ENCODE measurements around the gene PRKCH.

DNA sequence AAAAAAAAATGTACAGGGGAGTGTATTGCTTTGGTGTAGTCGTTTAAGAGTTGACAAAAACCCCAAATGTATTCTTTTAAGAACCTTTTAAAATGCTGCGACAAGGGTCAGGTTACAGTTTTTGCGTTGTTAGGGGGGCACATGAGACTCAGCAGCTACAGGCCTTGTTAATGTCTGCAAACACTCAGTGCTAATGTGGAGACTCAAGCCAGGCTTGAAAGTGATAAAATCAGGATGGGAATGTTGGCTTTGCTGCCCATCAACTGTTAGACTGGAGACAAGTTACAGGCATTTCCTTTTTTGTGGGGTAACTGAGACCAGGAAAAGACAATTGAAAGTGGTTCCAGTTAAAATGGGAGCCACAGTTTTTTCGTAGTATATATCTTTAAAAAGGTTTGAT lies 84.8 kb downstream of the PRKCH start:
- TF ChIP-seq, protein P1, sequence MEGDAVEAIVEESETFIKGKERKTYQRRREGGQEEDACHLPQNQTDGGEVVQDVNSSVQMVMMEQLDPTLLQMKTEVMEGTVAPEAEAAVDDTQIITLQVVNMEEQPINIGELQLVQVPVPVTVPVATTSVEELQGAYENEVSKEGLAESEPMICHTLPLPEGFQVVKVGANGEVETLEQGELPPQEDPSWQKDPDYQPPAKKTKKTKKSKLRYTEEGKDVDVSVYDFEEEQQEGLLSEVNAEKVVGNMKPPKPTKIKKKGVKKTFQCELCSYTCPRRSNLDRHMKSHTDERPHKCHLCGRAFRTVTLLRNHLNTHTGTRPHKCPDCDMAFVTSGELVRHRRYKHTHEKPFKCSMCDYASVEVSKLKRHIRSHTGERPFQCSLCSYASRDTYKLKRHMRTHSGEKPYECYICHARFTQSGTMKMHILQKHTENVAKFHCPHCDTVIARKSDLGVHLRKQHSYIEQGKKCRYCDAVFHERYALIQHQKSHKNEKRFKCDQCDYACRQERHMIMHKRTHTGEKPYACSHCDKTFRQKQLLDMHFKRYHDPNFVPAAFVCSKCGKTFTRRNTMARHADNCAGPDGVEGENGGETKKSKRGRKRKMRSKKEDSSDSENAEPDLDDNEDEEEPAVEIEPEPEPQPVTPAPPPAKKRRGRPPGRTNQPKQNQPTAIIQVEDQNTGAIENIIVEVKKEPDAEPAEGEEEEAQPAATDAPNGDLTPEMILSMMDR (IDR thresholded peaks at IDR 0.05) = no peak
- TF ChIP-seq POLR2A (IDR thresholded peaks at IDR 0.05) = no peak

Data from breast epithelium (tissue), 3 donors.